Right lobe of liver (tissue), 6 donors: Measurements from ENCODE around the gene DNAH10. TPM values are rescaled to one million over a fixed set of nuclear protein-coding genes. Genes with fewer than 3 reads are reported as not detected.
"Not testable (repeated sequence)": the region's sequence is repeated elsewhere in the genome, so short reads cannot be mapped to it uniquely, and the experiment has no call there.

ENCODE experiments used
- ATAC-seq, 4 donors: fragments of 200-7000 bp; cut with Tn5 transposase; one replicate each; pipeline ENCODE4 v1.9.1; 2020; ENCODE audit warnings: mild to moderate bottlenecking in 4 of 4, moderate library complexity in 4 of 4
- DNase-seq, 3 donors: peaks; one replicate each; pipeline ENCODE4 v3.0.0-alpha.2; 2020
- H3K27ac ChIP-seq, 3 donors: fragments of 200-600 bp; one replicate each; pipeline ENCODE4 v1.8.0; 2022
- H3K27me3 ChIP-seq, 2 donors: fragments of 200-600 bp; one replicate each; pipeline ENCODE4 v1.8.0; 2022
- H3K36me3 ChIP-seq, 4 donors: fragments of 200-600 bp; sonication (generic) in 1 of 4; one replicate each; pipeline versions ENCODE4 v1.5.1 to v1.8.0; 2017 to 2022; ENCODE audit warnings: control low read depth in 1 of 4
- H3K4me1 ChIP-seq, 4 donors: fragments of 200-600 bp; sonication (generic) in 1 of 4; one replicate each; pipeline versions ENCODE4 v1.5.1 to v1.8.0; 2017 to 2022; ENCODE audit warnings: control low read depth in 1 of 4
- H3K4me3 ChIP-seq, 3 donors: fragments of 200-600 bp; one replicate each; pipeline ENCODE4 v1.8.0; 2022
- H3K9me3 ChIP-seq, 4 donors: fragments of 200-600 bp; sonication (generic) in 1 of 4; one replicate each; pipeline versions ENCODE4 v1.5.1 to v1.8.0; 2017 to 2022; ENCODE audit warnings: control low read depth in 1 of 4
- CTCF ChIP-seq, 4 donors: fragments of 200-600 bp in 3 of 4; fragments of 450-650 bp in 1 of 4; IDR thresholded peaks; one replicate each; pipeline versions ENCODE4 v1.5.1 to v1.8.0; 2016 to 2022; ENCODE audit warnings: antibody characterized with exemption in 4 of 4, mild to moderate bottlenecking in 2 of 4
- POLR2A ChIP-seq: fragments of 450-650 bp; IDR thresholded peaks from one replicate; pipeline ENCODE4 v1.6.1; 2017; ENCODE audit warnings: antibody characterized with exemption, mild to moderate bottlenecking
- WGBS: methylation state at CpG from one replicate; pipeline ENCODE4 v1.1.6; 2018; ENCODE audit warnings: low coverage, low lambda C conversion rate; ENCODE audit not compliant: insufficient coverage; ENCODE audit errors: missing lambda C conversion rate; 5-methylcytosine and 5-hydroxymethylcytosine counted together
- intact Hi-C, 2 donors: fragments of 100-400 bp; cut with DNase I; formaldehyde crosslinking; loops; one replicate each; pipeline versions ENCODE4 v1.11.2 to v1.14.1; 2022
- total RNA-seq, 6 experiments: library from RNA; depleted of rRNA in 2 of 6; stranded (reverse); fragments of >200 nt in 2 of 6; fragmentation: NEBNext Ultra II Directional in 3 of 6; extraction: Animal tissue kit (Norgen Biotek cat#: 25700) in 3 of 6; gene quantifications; one replicate each; pipeline versions ENCODE4 v1.1.0 to v1.2.4, GENCODE V29; 2016 to 2023
- donor health status: DM: no; HTN: yes; CAD: no.
- donor health status: DM: no; HTN: no; CAD: no.
- donor health status: DM: no; HTN: no; CAD: no.
- donor health status: DM: no; HTN: yes; CAD: no.
- donor health status: DM: no; HTN: yes; CAD: no.

Gene DNAH10
- total RNA-seq, 6 experiments from 2014 or later: under 0.01 to 0.40 (median 0.16) TPM; not detected in 1

- H3K4me3 ChIP-seq: no peak overlapping the region
- intact Hi-C loops: no loop called here
- H3K4me1 ChIP-seq: peaks cover 0 to 18% (median 8%) of the 10 kb centered on the region in 4 donors
- no peak for ATAC-seq
- no peak overlapping the region for H3K27ac ChIP-seq
- WGBS: 87% methylated on average over 8 of the region's 8 CpGs
- H3K9me3 ChIP-seq: no peaks in the 10 kb centered on the region
- TF ChIP-seq POLR2A (no peak), CTCF (IDR thresholded peaks at IDR 0.05) (no peak)
- H3K27me3 ChIP-seq: no peaks in the 10 kb centered on the region
- no peak for DNase-seq
- H3K36me3 ChIP-seq: no peaks in the 10 kb centered on the region
Observed at GRCh38 chr12:123946152-123946515, 184.0 kb downstream of the DNAH10 start.

- DNase-seq: not testable (repeated sequence)
Observed at GRCh38 chr12:123946516-123947505, 184.7 kb downstream of the DNAH10 start.

GRCh38 chr12:123947531-123947930 is 185.4 kb downstream of the DNAH10 start:
- ATAC-seq, intact Hi-C loops, DNase-seq, H3K9me3 ChIP-seq, H3K27ac ChIP-seq, H3K36me3 ChIP-seq, H3K27me3 ChIP-seq, H3K4me3 ChIP-seq: not testable (repeated sequence)
- WGBS: 100% methylated on average over 1 of the region's 7 CpGs
- H3K4me1 ChIP-seq: peaks cover 0 to 18% (median 8%) of the 10 kb centered on the region in 4 donors

More at GRCh38 chr12:123946516-123947505, 184.7 kb downstream of the DNAH10 start:
- ATAC-seq, H3K27ac ChIP-seq, H3K36me3 ChIP-seq, H3K9me3 ChIP-seq, H3K27me3 ChIP-seq, H3K4me3 ChIP-seq, intact Hi-C loops: not testable (repeated sequence)
- peaks cover 0 to 18% (median 8%) of the 10 kb centered on the region in 4 donors for H3K4me1 ChIP-seq
- 87% methylated on average over 3 of the region's 35 CpGs for WGBS

GRCh38 chr12:123948401-123948795 is 186.3 kb downstream of the DNAH10 start:
- no peak for TF ChIP-seq CTCF (IDR thresholded peaks at IDR 0.05)
- no peak for TF ChIP-seq POLR2A
- intact Hi-C loops: no loop called here
- Histone ChIP-seq H3K4me3 (no peak overlapping the region), H3K36me3 (no peaks in the 10 kb centered on the region), H3K9me3 (no peaks in the 10 kb centered on the region), H3K27me3 (no peaks in the 10 kb centered on the region), H3K4me1 (peaks cover 0 to 18% (median 8%) of the 10 kb centered on the region in 4 donors), H3K27ac (peak overlapping the region in 1 of 3 donors; percentile 54)
- WGBS: 94% methylated on average over 9 of the region's 11 CpGs
- DNase-seq (no peak), ATAC-seq (no peak)

- Histone ChIP-seq H3K27ac (peak overlapping the region in 2 of 3 donors; percentile 54), H3K36me3 (no peaks in the 10 kb centered on the region), H3K4me3 (peak overlapping the region in 1 of 3 donors; percentile 10), H3K27me3 (no peaks in the 10 kb centered on the region), H3K9me3 (no peaks in the 10 kb centered on the region), H3K4me1 (peaks cover 0 to 18% (median 8%) of the 10 kb centered on the region in 4 donors)
- no peak for TF ChIP-seq POLR2A
- peak in 1 of 4 donors; percentile 13 for TF ChIP-seq CTCF (IDR thresholded peaks at IDR 0.05)
- WGBS: 45% methylated on average over 12 of the region's 19 CpGs
- ATAC-seq: peak; percentile 89 to 93 (median 90)
- peak in 2 of 3 donors; percentile 72 to 76 for DNase-seq
- intact Hi-C loops: no loop called here
Observed at GRCh38 chr12:123948796-123949769, 187.0 kb downstream of the DNAH10 start.
